GM18499 (cell line): ENCODE results near the gene VMP1.

Source experiments
- ATAC-seq: cut with Tn5 transposase; IDR thresholded peaks from one replicate; pipeline ENCODE4 v1.9.1; 2021; ENCODE audit warnings: moderate number of reproducible peaks; ENCODE audit not compliant: insufficient read depth, unreplicated experiment

Gene VMP1

DNA sequence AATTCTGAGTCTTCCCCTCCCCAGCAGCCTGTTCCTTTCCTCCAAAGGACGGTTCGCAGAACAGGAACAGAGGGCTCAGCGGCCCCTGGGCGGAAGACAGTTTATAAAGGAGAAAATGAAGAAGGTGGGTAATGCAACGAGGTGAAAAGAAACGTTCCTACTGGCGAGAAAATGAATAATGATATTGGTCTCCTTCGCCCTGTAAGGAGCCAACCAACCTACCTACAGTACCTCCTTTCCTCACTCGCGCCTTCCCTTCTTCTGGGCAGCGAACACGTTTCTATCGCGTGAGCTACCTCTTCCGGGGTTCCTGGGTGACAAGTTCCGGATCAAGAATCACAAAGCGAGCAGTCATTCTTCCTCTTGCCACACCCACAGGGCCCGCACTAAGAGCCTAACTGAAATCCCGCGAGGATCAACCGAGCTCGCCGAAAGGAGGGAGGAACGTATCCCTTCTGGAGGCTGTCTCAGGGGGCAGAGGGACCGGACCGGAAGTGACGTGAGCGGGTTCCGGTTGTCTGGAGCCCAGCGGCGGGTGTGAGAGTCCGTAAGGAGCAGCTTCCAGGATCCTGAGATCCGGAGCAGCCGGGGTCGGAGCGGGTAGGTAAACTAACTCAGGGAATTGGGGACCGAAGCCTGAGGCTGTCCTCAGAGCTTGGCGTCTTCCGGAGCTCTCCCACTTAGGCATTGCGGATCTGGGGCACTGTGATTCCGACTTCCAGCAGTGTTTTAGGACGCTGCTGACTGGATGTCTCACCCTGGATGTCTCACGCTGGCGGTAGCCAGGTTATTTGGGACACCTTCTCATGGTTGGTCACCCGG is at the start of gene VMP1, which contains the start of gene PTRH2:
Gene VMP1 (plus strand): TSS at position 506 of the 822 bp plus-strand sequence. CDS start 23,793 bp downstream, outside the sequence.
Gene PTRH2 (minus strand): TSS at position 282 of the 822 bp plus-strand sequence. CDS start 9,452 bp downstream, outside the sequence.
- ATAC-seq: peak; percentile 79

DNA sequence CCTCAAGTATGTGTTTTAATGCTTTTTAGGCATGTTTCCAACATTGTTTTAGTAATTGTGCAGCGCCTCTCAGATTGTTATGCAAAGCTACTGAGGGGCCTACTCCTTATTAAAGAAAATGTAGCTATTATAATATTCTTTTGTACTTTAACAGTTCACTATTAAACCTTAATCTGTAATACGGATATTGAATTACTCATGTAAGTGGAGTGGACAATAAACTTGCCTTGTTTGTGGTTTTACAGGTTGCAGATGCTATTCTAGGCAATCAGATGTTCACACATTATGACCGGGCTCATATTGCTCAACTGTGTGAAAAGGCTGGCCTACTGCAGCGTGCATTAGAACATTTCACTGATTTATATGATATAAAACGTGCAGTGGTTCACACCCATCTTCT is 41.2 kb upstream of the VMP1 start:
- no peak for ATAC-seq

DNA sequence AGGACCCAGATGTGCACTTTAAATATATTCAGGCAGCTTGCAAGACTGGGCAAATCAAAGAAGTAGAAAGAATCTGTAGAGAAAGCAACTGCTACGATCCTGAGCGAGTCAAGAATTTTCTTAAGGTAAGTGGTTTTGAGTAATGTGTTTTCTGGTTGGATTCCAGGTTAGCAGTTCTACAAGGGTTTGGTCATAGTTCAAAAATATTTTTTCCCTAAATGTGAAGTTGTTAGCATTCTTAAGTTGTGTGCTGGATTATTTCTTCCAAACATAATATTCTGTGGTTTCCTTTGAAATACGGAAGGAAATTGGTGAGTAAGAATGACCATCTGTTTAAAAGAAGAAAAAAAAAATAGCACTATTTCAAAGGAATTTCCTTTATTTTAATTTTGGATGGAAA is 38.6 kb upstream of the VMP1 start:
- no peak for ATAC-seq

DNA sequence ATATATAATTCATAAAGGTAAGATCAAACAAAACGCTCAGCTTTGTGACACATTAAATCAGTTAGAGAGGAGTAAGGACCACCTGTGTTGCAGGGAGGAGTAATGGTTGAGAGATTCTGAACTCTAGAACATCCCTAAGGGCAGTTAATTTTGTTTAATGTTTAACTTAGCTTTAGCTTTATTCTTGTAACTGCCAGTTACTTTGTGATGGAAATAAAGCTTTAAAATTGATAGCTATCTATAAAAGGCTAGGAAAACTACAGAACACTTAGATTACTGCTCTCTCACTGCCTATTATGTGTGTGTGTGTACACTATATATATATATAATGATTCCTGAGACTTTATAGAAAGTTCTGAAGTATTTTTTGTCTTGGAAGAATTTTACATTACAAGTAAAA is 38.0 kb upstream of the VMP1 start:
- no peak for ATAC-seq

DNA sequence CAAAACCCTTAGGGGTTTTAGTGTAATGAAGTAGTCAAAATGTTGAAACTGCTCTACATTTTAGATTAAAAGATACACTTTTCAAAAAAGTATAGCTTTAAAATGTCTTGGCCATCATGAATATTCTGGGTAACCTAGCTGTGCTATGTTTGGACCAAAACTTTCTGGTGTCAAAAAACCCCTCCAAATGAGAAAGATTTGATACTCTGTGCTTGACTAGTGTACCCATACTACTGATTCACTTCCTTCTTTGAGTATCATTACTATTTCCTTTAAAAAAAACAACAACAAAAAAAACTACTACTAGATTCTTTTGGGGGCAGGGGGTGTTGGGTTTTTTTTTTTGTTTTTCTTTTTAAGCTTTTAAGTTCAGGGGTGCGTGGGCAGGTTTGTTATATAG is 37.5 kb upstream of the VMP1 start:
- no peak for ATAC-seq

DNA sequence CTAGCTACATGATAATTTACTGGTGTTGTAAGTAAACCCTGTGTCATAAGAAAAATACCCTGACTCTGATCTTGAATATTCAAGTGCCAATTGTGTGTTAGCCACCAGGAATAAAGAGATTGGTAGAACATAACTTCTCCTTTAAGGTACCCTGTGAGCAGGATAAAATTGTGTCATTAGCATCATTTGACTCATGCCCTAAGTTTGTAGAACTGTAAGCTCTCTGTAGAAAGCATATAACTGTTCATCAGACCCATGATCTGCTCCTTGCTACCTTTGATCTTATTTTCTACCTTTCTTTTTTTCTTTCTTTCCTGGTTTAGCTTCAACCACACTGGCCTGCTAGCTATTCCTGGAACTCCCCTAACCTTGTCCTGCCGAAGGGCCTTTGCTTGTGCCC is 36.1 kb upstream of the VMP1 start:
- ATAC-seq: no peak

DNA sequence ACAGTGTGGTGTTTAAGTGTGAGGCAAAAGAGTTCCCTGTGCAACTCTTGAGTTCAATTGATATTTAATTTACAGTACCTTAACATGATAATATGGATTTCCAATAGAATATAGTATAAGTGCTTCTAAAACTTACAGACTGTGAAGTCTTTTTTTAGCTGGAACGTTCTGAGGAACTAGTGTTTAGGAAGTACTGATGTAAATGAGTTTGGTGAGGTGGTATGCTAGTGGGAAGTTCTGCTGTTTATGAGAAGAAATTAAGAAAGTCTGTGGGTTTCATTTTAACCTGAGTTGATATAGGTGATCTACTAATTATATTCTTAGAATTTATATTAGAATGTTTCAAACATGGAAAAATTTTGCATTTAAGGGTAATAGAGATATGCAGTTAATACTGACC is 32.2 kb upstream of the VMP1 start:
- ATAC-seq: no peak

DNA sequence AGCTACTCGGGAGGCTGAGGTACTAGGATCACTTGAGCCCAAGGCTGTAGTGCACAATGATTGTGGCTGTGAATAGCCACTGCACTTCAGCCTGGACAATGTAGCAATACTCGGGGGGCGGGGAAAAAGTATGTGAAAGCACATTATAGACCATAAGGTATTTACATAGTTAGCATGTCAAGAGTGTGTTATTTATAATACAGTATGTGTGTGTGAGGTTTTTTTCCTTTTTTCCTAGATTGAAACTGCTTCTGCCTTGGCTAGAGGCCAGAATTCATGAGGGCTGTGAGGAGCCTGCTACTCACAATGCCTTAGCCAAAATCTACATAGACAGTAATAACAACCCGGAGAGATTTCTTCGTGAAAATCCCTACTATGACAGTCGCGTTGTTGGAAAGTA is 30.7 kb upstream of the VMP1 start:
- ATAC-seq: no peak

DNA sequence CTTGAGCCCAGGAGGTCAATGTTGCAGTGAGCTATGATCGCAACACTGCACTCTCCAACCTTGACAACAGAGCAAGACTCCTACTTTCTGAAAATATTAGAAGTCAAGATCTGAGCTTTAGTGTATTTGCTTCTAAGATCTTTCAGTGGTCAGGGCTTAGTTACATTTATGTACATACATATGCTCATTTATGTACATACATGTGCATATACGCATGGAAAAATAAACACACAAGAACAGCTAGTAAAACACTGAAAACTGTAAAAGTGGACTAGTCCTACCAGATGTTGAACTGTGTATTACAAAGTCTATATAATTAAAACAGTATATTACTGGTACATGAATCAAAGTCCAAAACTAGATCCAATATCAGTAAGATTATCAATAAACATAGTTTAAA is 28.5 kb upstream of the VMP1 start:
- no peak for ATAC-seq

DNA sequence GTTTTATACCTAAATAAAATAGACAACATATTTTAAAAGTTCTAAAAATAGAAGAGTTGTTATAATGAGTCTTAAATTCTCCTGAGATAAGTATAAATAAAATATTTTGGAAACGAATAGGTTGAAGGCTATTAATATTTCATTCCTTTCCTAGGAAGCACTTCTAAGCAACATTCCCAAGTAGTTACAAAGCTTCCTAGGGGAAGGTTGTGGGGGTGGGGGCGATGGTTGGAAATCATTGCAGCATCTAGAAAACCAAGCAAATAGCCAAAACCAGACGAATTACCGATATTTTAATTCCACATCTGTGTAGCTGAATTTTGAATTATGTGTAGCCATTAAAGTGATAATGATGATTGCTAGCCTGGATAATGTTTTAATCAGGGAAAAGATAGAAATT is 27.1 kb upstream of the VMP1 start:
- no peak for ATAC-seq

DNA sequence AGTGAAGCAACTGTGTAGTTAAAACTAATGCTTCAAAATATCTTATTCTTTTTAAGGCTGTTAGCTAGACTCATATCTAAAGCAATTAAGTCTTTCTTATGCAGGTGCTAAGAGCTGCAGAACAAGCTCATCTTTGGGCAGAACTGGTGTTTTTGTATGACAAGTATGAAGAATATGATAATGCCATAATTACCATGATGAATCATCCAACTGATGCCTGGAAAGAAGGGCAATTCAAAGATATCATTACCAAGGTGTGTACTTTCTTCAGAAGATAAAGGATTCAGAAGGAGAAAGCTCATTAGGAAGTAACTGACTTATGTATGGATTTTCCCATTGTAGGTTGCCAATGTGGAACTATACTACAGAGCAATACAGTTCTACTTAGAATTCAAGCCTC is 24.2 kb upstream of the VMP1 start:
- no peak for ATAC-seq

DNA sequence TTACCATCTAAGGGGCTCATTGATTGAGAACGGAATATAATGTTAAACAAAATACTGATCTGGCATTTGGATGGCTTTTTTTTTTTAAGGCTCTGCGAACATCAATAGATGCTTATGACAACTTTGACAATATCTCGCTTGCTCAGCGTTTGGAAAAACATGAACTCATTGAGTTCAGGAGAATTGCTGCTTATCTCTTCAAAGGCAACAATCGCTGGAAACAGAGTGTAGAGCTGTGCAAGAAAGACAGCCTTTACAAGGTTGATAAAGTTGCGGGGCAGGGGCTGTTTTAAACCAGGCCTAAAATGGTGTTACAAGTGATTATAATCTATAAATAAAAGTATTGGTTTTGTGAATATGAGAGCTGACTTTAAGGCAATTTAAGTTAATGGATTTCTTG is 22.5 kb upstream of the VMP1 start:
- ATAC-seq: no peak

DNA sequence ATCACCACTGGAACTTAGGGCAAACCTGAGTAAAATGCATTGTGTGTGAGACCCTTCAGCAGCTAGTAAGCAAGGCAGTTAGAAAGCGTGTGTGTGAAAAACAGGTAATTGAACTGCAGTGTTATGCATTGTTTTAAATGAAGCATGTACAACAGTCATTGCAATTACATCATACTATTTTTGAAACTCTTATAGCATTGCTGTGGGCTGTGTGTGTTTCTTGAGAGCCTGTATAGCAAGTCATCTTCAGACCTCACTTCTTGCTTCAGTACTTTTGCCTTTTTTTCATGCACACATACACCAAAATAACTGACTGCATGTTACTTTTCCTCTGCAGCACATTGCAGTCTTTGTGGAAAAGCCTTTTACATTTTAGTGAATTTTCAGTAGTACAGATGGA is 19.4 kb upstream of the VMP1 start:
- ATAC-seq: no peak

DNA sequence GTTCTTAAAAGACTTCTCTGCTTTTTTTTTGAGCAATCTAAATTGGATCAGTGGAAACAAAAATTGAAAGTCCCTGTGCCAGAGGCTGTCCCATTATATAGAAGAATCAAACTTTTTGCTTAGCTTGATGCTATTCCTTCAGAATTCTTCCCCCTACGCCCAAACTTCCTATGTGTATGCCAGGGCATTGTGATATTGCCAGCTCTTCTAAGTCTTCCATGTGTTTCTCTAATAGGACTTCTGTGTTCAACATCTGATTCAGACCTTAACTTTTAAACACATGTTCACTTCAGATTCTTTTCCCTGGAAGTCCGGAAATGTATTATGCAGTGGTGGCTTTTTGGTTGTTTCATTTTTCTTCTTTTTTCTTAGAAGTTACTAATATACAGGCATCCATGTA is 19.0 kb upstream of the VMP1 start:
- ATAC-seq: no peak

DNA sequence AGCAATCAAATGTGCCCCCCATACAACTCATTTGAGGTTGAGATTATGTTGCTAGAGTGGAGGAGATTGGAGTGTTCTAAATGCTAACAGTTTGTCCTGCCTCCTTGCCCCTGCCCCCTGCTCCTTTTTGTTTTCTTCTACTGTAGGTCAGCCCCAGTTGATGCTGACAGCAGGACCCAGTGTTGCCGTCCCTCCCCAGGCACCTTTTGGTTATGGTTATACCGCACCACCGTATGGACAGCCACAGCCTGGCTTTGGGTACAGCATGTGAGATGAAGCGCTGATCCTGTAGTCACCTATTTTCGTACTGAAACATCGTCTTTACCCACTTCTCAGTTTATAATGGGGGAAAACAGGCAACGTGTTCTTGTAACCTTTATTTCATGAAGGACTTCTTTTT is 13.9 kb upstream of the VMP1 start:
- ATAC-seq: no peak

DNA sequence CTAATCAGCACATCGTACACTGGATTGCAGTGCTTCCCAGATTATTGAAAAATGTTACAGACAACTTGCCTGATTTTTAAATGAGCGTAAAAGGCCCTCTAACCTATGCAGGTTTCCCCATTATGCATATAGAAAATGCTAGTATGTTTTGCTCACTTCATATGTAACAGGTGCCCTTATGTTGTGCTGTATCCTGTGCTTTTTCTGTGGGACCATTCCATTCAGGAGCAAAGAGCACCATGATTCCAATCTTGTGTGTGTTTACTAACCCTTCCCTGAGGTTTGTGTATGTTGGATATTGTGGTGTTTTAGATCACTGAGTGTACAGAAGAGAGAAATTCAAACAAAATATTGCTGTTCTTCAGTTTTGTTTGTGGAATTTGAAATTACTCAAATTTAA is 13.1 kb upstream of the VMP1 start:
- ATAC-seq: no peak

DNA sequence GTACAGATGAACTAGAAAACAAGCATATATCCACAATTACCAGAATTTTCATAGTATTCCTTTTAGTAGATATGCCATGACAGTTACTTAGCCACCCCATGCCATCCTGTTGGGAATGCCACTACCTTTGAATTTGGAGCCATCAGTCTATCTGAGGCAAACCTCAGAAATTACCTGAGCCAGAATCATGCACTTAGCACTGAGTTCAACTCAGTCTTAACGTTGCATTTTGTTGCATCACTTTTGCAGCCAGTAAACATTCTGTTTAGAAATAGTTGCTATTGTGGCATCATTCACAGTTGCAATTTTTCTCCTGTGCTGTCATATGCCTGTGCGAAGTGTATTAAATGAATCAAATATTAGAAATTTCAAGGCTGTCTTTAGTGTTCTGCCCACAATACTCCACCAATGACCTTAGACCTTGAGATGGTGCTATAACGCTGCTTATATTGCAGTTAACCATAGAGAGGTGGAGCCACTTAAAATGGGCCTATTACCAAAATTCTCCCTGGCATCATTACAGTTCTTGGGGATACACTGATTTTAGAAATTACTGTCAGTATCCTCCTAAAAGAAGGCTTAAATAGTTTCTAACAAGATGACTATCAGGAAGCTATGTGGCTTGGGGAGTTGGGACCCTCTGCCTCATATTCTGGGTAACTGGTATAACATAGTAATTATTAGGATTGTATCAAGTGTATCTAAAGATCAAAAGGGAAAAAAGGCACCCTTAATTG is 11.3 kb upstream of the VMP1 start:
- ATAC-seq: no peak

DNA sequence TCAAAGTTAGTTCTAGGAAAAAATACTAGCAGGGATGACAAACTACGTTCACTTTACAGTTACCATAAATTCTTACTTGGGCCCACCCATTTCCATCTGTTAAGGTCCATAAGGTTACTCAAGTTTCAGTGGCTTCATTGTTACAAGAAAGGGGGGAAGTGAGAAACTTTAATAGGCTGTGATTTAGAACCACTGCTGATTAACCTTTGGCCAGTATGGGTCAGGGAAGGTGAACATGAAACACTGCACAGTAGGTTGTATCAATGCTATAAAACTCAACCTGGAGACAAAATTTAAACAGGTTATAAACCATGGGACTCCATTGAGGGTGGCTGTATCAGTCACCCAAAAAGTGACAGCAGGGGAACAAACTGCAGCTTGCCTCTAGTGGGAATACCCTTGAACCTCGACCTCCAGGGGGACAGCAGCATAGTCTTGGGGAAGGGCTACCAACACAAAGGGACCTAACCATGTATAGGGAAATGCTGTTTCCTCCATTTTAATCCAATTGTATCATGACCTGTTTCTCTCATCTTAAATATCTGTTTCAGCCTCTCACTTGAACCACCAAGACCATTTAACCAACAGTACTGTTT is 10.7 kb upstream of the VMP1 start:
- no peak for ATAC-seq

DNA sequence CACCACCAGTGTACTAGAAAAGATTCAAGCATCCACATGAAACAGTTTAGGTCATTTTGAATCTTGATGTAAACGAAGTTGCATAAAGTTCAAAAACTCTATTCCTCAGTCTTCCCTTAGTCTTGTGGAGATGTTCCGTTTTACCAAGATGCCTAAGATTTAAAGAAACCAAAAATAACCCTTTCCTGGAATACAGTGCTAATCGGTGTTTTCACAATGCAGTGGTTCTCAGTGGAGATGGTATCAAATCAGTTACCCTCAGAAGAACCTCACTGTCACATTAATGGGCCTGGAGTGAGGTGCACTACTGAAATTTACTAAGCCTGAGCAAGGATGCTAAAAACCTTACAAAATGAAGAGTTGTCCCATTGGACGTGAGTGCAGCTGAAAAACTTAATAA is 9.3 kb upstream of the VMP1 start:
- no peak for ATAC-seq

DNA sequence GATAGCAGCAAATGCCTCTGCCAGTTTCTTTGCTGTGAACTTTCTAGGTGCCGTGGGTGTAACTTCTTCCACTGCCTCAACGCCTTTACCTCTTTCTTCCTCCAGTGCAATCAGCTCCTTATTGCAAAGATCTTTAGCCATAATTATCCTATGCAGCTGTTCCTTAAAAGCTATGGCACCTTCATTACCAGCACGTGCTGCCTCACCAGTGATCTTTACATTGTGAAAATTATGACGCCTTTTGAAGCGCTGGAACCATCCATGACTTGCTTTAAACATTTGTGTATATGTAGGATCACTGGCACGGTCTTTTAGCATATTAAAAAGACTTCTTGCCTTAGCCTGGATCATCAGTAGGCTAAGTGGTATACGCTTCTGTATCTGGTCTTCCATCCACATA is 8.2 kb upstream of the VMP1 start:
- ATAC-seq: no peak

DNA sequence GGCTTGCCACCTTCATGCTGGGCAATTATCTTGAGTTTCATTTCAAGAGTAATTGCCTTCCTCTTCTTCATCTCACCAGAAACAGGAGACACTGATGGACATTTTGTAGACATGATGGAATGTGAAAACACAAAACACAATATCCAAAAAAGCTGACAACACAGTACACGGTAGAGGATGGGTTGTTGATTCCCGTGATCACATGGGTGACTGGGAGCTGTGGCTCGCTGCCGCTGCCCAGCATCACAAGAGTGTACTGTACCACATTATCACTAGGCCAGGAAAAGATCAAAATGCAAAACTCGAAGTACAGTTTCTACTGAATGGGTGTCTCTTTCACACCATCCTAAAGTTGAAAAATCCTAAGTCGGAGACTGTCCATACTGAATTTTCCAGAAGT is 7.7 kb upstream of the VMP1 start:
- ATAC-seq: no peak
